OCI-LY1 (cell line): Measurements from ENCODE around the gene AURKAIP1.

Experiments used
- H2AFZ ChIP-seq: fragments of 200-600 bp; sonication (generic), shearing (Covaris generic); 2 replicates; pipeline ENCODE4 v1.6.0; 2014; ENCODE audit warnings: antibody characterized with exemption, mild to moderate bottlenecking, low read length
- H3F3A ChIP-seq: fragments of 200-600 bp; sonication (generic), shearing (Covaris generic); 2 replicates; pipeline ENCODE4 v1.6.0; 2014; ENCODE audit warnings: mild to moderate bottlenecking, antibody characterized with exemption, low read length, moderate library complexity; ENCODE audit not compliant: insufficient read depth
- H3K27ac ChIP-seq: fragments of 200-600 bp; sonication (generic); 2 replicates; pipeline ENCODE4 v1.5.1; 2014; ENCODE audit warnings: low read length, mixed run types, mild to moderate bottlenecking, low read depth; ENCODE audit not compliant: poor library complexity, severe bottlenecking
- H3K27me3 ChIP-seq: fragments of 200-600 bp; sonication (generic); 2 replicates; pipeline ENCODE4 v1.6.0; 2014; ENCODE audit warnings: antibody characterized with exemption, mild to moderate bottlenecking, low read length, moderate library complexity; ENCODE audit not compliant: insufficient read depth
- H3K36me3 ChIP-seq: fragments of 200-600 bp; sonication (generic); 2 replicates; pipeline ENCODE4 v1.6.1; 2014; ENCODE audit warnings: mild to moderate bottlenecking, antibody characterized with exemption, low read length, moderate library complexity, mixed read lengths; ENCODE audit not compliant: insufficient read depth
- H3K4me1 ChIP-seq: fragments of 200-600 bp; sonication (generic); 2 replicates; pipeline ENCODE4 v1.5.1; 2014; ENCODE audit warnings: mild to moderate bottlenecking, low read length, moderate library complexity; ENCODE audit not compliant: insufficient read depth, severe bottlenecking
- H3K4me2 ChIP-seq: fragments of 200-600 bp; sonication (generic), shearing (Covaris generic); 2 replicates; pipeline ENCODE4 v1.6.1; 2014; ENCODE audit warnings: low read length
- H3K4me3 ChIP-seq: fragments of 200-600 bp; sonication (generic); 2 replicates; pipeline ENCODE4 v1.5.1; 2014; ENCODE audit warnings: low read length, low read depth, mild to moderate bottlenecking, mixed read lengths; ENCODE audit not compliant: poor library complexity, severe bottlenecking
- H3K79me2 ChIP-seq: fragments of 200-600 bp; shearing (Covaris generic); 2 replicates; pipeline ENCODE4 v1.6.1; 2016; ENCODE audit warnings: mixed run types, low read length, mixed read lengths; ENCODE audit not compliant: insufficient read depth
- H3K9ac ChIP-seq: fragments of 200-600 bp; sonication (generic), shearing (Covaris generic); 2 replicates; pipeline ENCODE4 v1.6.1; 2014; ENCODE audit warnings: mild to moderate bottlenecking, low read length, mixed read lengths
- H3K9me2 ChIP-seq: fragments of 200-600 bp; sonication (generic), shearing (Covaris generic); 2 replicates; pipeline ENCODE4 v1.6.1; 2014; ENCODE audit warnings: low read depth, mild to moderate bottlenecking, low read length, mixed read lengths
- H3K9me3 ChIP-seq: fragments of 200-600 bp; shearing (Covaris generic); 2 replicates; pipeline ENCODE4 v1.6.1; 2014; ENCODE audit warnings: low read length, mixed read lengths
- H4K20me1 ChIP-seq: fragments of 200-600 bp; sonication (generic), shearing (Covaris generic); 2 replicates; pipeline ENCODE4 v1.6.0; 2016; ENCODE audit warnings: mild to moderate bottlenecking, low read length; ENCODE audit not compliant: insufficient read depth
- EZH2 ChIP-seq: fragments of 200-600 bp; sonication (generic), shearing (Covaris generic); IDR thresholded peaks from 2 replicates; pipeline ENCODE4 v1.8.0; 2017; ENCODE audit warnings: borderline replicate concordance, mixed run types, mild to moderate bottlenecking, antibody characterized with exemption, low read length, moderate library complexity, mixed read lengths
- TF ChIP-seq, protein P1 (sequence below): fragments of 200-600 bp; sonication (generic), shearing (Covaris generic); IDR thresholded peaks from 2 replicates; pipeline ENCODE4 v1.5.1; 2017; ENCODE audit warnings: mild to moderate bottlenecking, antibody characterized with exemption, low read length, moderate library complexity, mixed read lengths

The AURKAIP1 gene

GRCh38 chr1:1361982-1362423, 13.0 kb downstream of the AURKAIP1 start:
- Histone ChIP-seq H3K4me1 (peaks cover 6% of the 10 kb centered on the region), H3K27ac (no peak overlapping the region), H3F3A (no peaks in the 10 kb centered on the region), H3K9me2 (no peaks in the 10 kb centered on the region), H4K20me1 (no peaks in the 10 kb centered on the region), H3K36me3 (no peaks in the 10 kb centered on the region), H3K9ac (no peak overlapping the region), H3K4me3 (no peak overlapping the region), H3K79me2 (no peaks in the 10 kb centered on the region), H3K9me3 (peaks cover 3% of the 10 kb centered on the region), H3K27me3 (peaks cover 7% of the 10 kb centered on the region; the same call in 1 of the 2 replicates), H2AFZ (no peak overlapping the region), H3K4me2 (no peak overlapping the region)
- TF ChIP-seq EZH2, result no peak
- TF ChIP-seq, protein P1, sequence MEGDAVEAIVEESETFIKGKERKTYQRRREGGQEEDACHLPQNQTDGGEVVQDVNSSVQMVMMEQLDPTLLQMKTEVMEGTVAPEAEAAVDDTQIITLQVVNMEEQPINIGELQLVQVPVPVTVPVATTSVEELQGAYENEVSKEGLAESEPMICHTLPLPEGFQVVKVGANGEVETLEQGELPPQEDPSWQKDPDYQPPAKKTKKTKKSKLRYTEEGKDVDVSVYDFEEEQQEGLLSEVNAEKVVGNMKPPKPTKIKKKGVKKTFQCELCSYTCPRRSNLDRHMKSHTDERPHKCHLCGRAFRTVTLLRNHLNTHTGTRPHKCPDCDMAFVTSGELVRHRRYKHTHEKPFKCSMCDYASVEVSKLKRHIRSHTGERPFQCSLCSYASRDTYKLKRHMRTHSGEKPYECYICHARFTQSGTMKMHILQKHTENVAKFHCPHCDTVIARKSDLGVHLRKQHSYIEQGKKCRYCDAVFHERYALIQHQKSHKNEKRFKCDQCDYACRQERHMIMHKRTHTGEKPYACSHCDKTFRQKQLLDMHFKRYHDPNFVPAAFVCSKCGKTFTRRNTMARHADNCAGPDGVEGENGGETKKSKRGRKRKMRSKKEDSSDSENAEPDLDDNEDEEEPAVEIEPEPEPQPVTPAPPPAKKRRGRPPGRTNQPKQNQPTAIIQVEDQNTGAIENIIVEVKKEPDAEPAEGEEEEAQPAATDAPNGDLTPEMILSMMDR, result no peak

DNA sequence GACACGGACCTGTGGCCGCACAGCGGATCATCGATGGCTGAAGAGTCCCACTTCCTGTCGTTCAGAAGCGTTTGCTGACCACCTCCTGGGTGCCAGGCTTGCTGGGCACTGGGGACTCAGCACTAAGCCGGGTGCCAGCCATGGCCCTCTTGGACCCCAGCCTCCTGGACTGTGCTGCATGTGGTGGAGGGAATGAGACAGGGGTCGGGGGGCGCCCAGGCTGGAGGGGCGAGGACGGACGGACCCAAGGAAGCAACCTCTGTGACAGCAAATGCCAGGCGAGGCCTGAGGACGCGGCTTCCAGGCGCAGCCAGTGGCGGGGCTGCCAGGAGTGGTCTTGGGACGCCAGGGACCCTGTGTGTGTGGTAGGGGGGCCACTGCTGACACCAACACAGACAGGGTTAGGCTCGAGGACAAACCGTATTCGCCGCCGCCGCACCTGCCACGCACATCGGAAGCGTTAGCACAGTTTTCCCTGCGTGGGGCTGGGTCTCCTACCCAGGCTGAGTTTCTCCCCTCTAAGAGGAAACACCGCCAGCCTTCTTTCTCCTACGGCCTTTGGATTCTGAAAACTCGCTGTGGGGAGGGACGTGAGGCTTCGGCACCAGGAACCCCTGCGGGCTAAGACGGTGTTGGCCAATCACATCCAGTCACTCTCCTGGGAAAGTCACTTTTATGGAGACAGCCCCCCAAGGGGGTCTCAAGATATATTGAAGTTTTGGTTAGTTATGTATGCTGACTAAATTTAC, 13.6 kb downstream of the AURKAIP1 start:
- Histone ChIP-seq H2AFZ (no peak overlapping the region), H3K4me2 (no peak overlapping the region), H3K4me1 (peaks cover 6% of the 10 kb centered on the region), H3F3A (no peaks in the 10 kb centered on the region), H3K4me3 (no peak overlapping the region), H3K9me3 (peaks cover 3% of the 10 kb centered on the region), H3K27ac (no peak overlapping the region), H4K20me1 (no peaks in the 10 kb centered on the region), H3K27me3 (peaks cover 7% of the 10 kb centered on the region; the same call in 1 of the 2 replicates), H3K9me2 (no peaks in the 10 kb centered on the region), H3K9ac (no peak overlapping the region), H3K79me2 (no peaks in the 10 kb centered on the region), H3K36me3 (no peaks in the 10 kb centered on the region)
- no peak for TF ChIP-seq EZH2
- TF ChIP-seq, protein P1, result no peak

DNA sequence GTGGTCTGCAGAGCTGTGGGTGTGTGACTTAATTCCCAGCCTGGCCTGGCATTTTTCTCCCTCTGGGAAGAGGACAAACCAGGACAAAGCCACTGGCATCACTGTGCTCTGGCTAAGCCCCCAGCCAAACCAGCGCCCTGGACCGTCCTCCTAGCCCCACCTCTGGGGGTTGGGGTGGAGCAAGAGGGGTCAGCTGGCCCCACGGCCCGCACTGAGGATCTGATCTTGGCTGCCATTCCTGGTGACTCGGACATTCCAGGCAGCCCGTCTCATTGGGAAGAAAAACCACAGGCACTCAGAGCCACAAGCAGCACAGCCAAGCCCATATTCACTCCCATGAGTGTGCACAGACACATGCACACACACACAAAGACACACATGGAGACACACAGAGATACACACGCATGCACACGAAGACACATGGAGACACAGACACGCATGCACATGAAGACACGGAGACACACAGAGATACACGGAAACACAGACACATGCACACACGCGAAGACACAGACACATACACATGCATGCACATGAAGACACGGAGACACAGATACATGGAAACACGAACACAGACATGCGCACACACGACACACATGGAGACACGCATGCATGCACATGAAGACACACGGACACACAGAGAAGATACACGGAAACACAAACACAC, 14.4 kb downstream of the AURKAIP1 start:
- Histone ChIP-seq H3K27ac (no peak overlapping the region), H3K79me2 (no peaks in the 10 kb centered on the region), H3K4me2 (no peak overlapping the region), H2AFZ (no peak overlapping the region), H3K9ac (no peak overlapping the region), H3K9me2 (no peaks in the 10 kb centered on the region), H3K4me3 (no peak overlapping the region), H4K20me1 (no peaks in the 10 kb centered on the region), H3K4me1 (peaks cover 6% of the 10 kb centered on the region), H3K27me3 (peaks cover 7% of the 10 kb centered on the region; the same call in 1 of the 2 replicates), H3F3A (no peaks in the 10 kb centered on the region), H3K36me3 (no peaks in the 10 kb centered on the region), H3K9me3 (no peaks in the 10 kb centered on the region)
- TF ChIP-seq, protein P1, result no peak
- no peak for TF ChIP-seq EZH2
